ENCODE measurements around the gene CHAF1A. TPM values are rescaled to one million over a fixed set of nuclear protein-coding genes. Genes with fewer than 3 reads are reported as not detected.

Gene CHAF1A
- total RNA-seq, 2 experiments from 2014 or later = 78.3 to 80.5 TPM

DNA sequence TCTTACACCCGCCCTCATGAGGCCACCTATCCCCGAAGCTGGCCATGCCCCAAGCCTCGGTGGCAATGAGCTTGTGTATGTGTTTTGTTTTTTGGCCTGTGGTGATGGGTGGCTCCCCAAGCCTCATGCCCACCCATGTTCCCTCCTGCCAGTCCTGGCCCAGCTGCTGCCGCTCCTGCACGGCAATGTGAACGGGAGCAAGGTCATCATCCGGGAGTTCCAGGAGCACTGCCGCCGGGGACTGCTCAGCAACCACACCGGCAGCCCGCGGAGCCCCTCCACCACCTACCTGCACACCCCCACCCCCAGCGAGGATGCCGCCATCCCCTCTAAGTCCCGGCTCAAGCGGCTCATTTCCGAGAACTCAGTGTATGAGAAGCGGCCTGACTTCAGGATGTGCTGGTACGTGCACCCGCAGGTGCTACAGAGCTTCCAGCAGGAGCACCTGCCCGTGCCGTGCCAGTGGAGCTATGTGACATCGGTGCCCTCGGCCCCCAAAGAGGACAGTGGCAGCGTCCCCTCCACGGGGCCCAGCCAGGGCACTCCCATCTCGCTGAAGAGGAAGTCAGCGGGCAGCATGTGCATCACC is 30.6 kb downstream of the CHAF1A start:
- no peak for DNase-seq
- Mint-ChIP-seq H3K4me1 (ENCODE audit: low read depth) (no peaks in the 10 kb centered on the region), H3K27me3 (no peaks in the 10 kb centered on the region), H3K9me3 (no peaks in the 10 kb centered on the region), H3K36me3 (ENCODE audit: low read depth) (peaks cover 63% of the 10 kb centered on the region), H3K4me3 (no peak overlapping the region), H3K27ac (no peak overlapping the region)
- ChIA-PET CTCF (no interaction called here), POLR2A (no interaction called here)
- ATAC-seq = no peak
- TF ChIP-seq, protein P1, sequence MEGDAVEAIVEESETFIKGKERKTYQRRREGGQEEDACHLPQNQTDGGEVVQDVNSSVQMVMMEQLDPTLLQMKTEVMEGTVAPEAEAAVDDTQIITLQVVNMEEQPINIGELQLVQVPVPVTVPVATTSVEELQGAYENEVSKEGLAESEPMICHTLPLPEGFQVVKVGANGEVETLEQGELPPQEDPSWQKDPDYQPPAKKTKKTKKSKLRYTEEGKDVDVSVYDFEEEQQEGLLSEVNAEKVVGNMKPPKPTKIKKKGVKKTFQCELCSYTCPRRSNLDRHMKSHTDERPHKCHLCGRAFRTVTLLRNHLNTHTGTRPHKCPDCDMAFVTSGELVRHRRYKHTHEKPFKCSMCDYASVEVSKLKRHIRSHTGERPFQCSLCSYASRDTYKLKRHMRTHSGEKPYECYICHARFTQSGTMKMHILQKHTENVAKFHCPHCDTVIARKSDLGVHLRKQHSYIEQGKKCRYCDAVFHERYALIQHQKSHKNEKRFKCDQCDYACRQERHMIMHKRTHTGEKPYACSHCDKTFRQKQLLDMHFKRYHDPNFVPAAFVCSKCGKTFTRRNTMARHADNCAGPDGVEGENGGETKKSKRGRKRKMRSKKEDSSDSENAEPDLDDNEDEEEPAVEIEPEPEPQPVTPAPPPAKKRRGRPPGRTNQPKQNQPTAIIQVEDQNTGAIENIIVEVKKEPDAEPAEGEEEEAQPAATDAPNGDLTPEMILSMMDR (IDR thresholded peaks at IDR 0.05) = no peak
- intact Hi-C loops (cut with micrococcal nuclease) = no loop called here

DNA sequence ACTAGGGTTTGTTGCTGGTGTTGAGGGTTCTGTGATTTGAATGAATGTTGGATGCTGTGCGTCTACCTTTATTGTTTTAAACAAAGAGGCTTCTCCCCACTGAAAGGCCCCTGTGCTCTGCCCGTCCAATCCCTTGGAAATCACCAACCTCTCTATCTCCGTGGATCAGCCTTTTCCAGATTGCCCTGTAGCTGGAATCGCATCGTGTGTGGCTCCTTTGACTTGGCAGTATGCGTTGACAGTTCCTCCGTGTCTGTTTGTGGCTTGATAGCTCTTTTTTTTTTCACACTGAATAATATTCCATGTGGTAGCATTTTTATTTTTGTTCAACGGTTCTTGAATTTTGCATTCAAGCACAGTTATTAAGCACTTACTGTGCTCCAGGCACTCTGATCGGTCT is 32.0 kb downstream of the CHAF1A start:
- DNase-seq (no peak), ATAC-seq (no peak)
- intact Hi-C loops (cut with micrococcal nuclease) = no loop called here
- TF ChIP-seq, protein P1 (IDR thresholded peaks at IDR 0.05) = no peak
- ChIA-PET CTCF (no interaction called here), POLR2A (interaction anchor here (1.0 to 1.1 kb wide), 2 partner anchors 13 to 28 kb away, joined by 3 to 4 read pairs; no protein-coding TSS in a partner anchor)
- H3K27ac Mint-ChIP-seq = no peak overlapping the region
- H3K4me1 Mint-ChIP-seq (ENCODE audit: low read depth) = no peaks in the 10 kb centered on the region
- peaks cover 61% of the 10 kb centered on the region for H3K36me3 Mint-ChIP-seq (ENCODE audit: low read depth)
- no peaks in the 10 kb centered on the region for H3K9me3 Mint-ChIP-seq
- H3K27me3 Mint-ChIP-seq = no peaks in the 10 kb centered on the region
- no peak overlapping the region for H3K4me3 Mint-ChIP-seq

DNA sequence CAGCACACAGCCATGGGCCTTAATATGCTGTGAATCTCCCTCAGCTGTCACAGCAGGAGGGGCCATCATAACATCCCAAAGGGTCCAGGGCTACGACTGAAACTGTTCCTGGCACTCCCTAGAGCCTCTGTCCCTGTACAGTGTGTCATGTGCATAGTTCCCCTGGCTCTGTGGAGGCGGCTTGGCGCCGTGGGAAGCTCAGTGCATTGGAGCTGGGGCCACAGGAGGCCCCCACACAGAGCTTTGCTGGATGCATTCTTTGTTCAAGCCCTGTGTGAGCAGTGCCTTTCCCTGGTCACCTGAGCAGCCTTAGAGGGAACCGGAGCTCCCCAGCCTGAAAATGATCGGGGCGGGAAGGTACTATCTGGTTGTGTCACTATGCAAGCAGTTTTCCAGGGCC is 33.8 kb downstream of the CHAF1A start:
- H3K9me3 Mint-ChIP-seq = no peaks in the 10 kb centered on the region
- TF ChIP-seq, protein P1 (IDR thresholded peaks at IDR 0.05) = no peak
- CTCF ChIA-PET = no interaction called here
- POLR2A ChIA-PET = interaction anchor here (1.0 to 1.2 kb wide), 2 partner anchors 13 to 21 kb away, joined by 3 to 5 read pairs; no protein-coding TSS in a partner anchor
- H3K27ac Mint-ChIP-seq = no peak overlapping the region
- ATAC-seq = no peak
- DNase-seq = no peak
- intact Hi-C loops (cut with micrococcal nuclease) = no loop called here
- H3K4me1 Mint-ChIP-seq (ENCODE audit: low read depth) = no peaks in the 10 kb centered on the region
- H3K36me3 Mint-ChIP-seq (ENCODE audit: low read depth) = peaks cover 56% of the 10 kb centered on the region
- H3K4me3 Mint-ChIP-seq = no peak overlapping the region
- no peaks in the 10 kb centered on the region for H3K27me3 Mint-ChIP-seq

DNA sequence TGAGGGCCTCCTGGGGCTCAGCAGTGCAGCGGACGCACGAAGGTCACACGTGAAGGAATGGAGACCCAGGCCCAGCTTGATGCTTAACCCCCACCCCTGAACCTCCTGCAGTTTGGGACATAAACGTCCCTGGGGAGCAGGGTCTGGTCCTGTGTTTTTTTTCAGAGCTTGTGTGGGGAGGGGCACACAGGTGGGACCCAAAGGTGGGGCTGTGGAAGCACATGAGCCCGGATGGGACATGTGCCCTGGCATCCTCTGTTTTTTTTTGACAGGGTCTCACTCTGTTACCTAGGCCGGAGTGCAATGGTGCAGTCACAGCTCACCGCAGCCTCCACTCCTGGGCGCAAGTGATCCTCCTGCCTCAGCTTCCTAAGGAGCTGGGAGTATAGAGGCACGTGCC is 34.7 kb downstream of the CHAF1A start:
- TF ChIP-seq, protein P1 (IDR thresholded peaks at IDR 0.05) = no peak
- intact Hi-C loops (cut with micrococcal nuclease) = no loop called here
- ChIA-PET POLR2A (interaction anchor here (0.8 to 1.2 kb wide), 5 partner anchors 9 to 67 kb away, joined by 3 to 5 read pairs (median 3); no protein-coding TSS in a partner anchor), CTCF (no interaction called here)
- DNase-seq (no peak), ATAC-seq (no peak)
- no peak overlapping the region for H3K27ac Mint-ChIP-seq
- H3K27me3 Mint-ChIP-seq = no peaks in the 10 kb centered on the region
- H3K36me3 Mint-ChIP-seq (ENCODE audit: low read depth) = peaks cover 48% of the 10 kb centered on the region
- no peak overlapping the region for H3K4me3 Mint-ChIP-seq
- H3K4me1 Mint-ChIP-seq (ENCODE audit: low read depth) = peaks cover 2% of the 10 kb centered on the region
- no peaks in the 10 kb centered on the region for H3K9me3 Mint-ChIP-seq

DNA sequence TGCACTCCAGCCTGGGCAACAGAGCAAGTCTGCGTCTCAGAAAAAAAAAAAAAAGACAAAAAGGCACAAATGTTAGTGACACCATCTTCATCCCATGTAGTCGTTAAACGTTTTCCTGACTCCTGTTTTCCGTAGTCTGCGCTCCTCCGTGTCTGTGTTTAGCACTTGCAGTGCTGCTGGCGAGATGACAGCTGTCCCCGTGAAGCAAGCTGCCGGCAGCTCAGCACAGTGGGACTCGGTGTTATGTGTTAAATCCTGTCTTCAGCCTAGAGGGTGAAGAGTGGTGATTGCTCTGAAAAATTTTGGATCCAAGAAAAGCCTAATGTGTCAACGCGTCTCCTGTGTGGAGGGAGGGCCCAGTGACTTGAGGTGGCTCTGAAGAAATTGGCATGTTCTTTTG is 36.8 kb downstream of the CHAF1A start:
- ChIA-PET CTCF (no interaction called here), POLR2A (no interaction called here)
- TF ChIP-seq, protein P1 (IDR thresholded peaks at IDR 0.05) = no peak
- Mint-ChIP-seq H3K27ac (no peak overlapping the region), H3K9me3 (no peaks in the 10 kb centered on the region), H3K27me3 (no peaks in the 10 kb centered on the region), H3K36me3 (ENCODE audit: low read depth) (peaks cover 35% of the 10 kb centered on the region), H3K4me3 (no peak overlapping the region), H3K4me1 (ENCODE audit: low read depth) (peaks cover 3% of the 10 kb centered on the region)
- ATAC-seq (no peak), DNase-seq (no peak)
- intact Hi-C loops (cut with micrococcal nuclease) = no loop called here

All from activated CD8-positive, alpha-beta T cell treated with anti-CD3 and anti-CD28 coated beads for 36 hours (primary cell).